GM21786 (cell line): ENCODE data around the gene SLC25A17.
"Not testable (repeated sequence)": the region's sequence is repeated elsewhere in the genome, so short reads cannot be mapped to it uniquely, and the experiment has no call there.

Source experiments
- ATAC-seq: cut with Tn5 transposase; IDR thresholded peaks from one replicate; pipeline ENCODE4 v1.9.1; 2021; ENCODE audit not compliant: unreplicated experiment

The SLC25A17 gene

DNA sequence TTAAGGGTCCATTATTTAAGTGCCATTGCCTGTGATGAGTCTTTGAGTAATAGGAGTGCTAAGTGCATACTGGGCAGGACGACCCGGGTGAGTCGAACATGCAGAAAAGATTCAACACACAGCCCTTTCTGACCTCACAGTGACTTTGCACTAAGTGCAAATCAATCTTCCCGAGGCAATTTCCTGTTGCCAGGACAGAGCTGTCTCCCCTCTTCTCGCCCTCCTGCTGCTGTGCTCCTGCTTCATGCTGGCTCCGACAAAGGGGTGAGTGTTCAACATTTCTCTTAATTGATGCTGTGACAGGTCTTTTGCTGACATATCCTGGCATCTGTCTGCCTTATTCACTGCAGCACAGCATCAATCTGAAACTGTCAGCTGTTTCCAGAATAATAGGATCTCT is 97.9 kb downstream of the SLC25A17 start:
- no peak for ATAC-seq

DNA sequence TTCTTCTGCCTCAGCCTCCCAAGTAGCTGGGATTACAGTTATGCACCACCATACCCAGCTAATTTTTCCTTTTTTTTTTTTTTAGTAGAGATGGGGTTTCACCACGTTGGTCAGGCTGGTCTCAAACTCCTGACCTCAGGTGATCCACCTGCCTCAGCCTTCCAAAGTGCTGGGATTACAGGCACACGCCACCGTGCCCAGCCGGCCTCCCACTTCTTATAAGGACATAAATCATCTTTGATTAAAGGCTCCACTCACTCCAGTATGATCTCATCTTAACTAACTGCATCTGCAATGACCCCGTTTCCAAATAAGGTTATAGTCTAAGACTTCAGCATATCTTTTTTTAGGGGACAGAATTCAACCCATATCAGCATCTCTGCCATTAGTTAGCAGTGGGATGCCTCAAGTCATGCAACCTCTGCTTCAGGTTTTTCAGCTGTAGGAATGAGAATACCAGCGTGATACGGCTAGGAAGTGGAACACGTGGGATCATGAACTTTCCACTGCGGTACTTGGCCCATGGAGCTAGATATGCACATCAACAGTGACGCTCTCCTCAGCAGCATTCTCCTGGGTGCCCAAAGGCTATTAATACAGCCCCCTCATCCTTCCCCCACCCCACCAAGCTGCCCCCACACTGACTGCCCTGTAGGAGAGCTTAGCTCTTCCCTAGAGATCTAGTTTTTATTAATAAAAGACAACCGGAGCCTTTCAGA is 98.4 kb downstream of the SLC25A17 start:
- ATAC-seq: no peak

- not testable (repeated sequence) for ATAC-seq
Observed at GRCh38 chr22:40720156-40720537, 99.0 kb downstream of the SLC25A17 start.
